HCT116 (cell line): ENCODE data around the gene B4GALNT3. TPM values are rescaled to one million over a fixed set of nuclear protein-coding genes. Genes with fewer than 3 reads are reported as not detected.

Source experiments
- ATAC-seq: fragments of 200-7000 bp; cut with Tn5 transposase; 2 replicates; pipeline ENCODE4 v1.9.1; 2020; ENCODE audit warnings: mild to moderate bottlenecking, moderate library complexity
- BruUV-seq: library from RNA; stranded (reverse); fragments of 400-500 nt; replicated peaks from 2 replicates; lab custom pipeline; 2021; lab: Mats Ljungman, UMichigan
- CTCF ChIA-PET: fragments of 300-600 bp; sonication (Branson Sonifier 250); formaldehyde crosslinking; loops from one replicate; lab custom pipeline; 2021; ENCODE audit warnings: antibody characterized with exemption; lab: Charles Lee
- POLR2A ChIA-PET: fragments of 300-600, 350-600 bp; sonication (Branson Sonifier 250); formaldehyde crosslinking; loops from one replicate; lab custom pipeline; 2021; ENCODE audit warnings: antibody characterized with exemption; lab: Charles Lee
- RAD21 ChIA-PET, 2 experiments: fragments of 300-600 bp; sonication (Branson Sonifier 250); formaldehyde crosslinking; loops; one replicate each; lab custom pipeline; 2023; ENCODE audit warnings: low total read pairs in 2 of 2; ENCODE audit not compliant: uncharacterized antibody in 2 of 2, unreplicated experiment in 2 of 2, low non-redundant PET in 1 of 2; lab: Charles Lee
- DNase-seq: peaks from one replicate; pipeline ENCODE4 v3.0.0-alpha.2; 2010; ENCODE audit warnings: low read depth, low spot score
- H2AFZ ChIP-seq: fragments of 200-600 bp; shearing (Covaris generic), sonication (generic); 2 replicates; pipeline ENCODE4 v1.6.1; 2017; ENCODE audit warnings: low read depth, mixed run types, mixed read lengths, antibody characterized with exemption, low read length; ENCODE audit not compliant: poor library complexity, severe bottlenecking
- H3K27ac ChIP-seq: 2 replicates; pipeline ENCODE4 v1.5.1; 2012; ENCODE audit warnings: low read depth, low read length
- H3K27me3 ChIP-seq: fragments of 200-600 bp; sonication (generic); 2 replicates; pipeline ENCODE4 v1.6.1; 2016; ENCODE audit warnings: mixed run types, low read length, mixed read lengths; ENCODE audit not compliant: insufficient read depth
- H3K36me3 ChIP-seq, 2 experiments: fragments of 200-500 bp in 1 of 2; fragments of 200-600 bp in 1 of 2; sonication (Bioruptor generic) in 1 of 2; sonication (generic) in 1 of 2; 2 replicates each; pipeline versions ENCODE4 v1.5.1 to v1.6.1; 2014 to 2016; ENCODE audit warnings: low read length in 2 of 2, inconsistent platforms in 1 of 2, mixed read lengths in 1 of 2, mixed run types in 1 of 2; ENCODE audit not compliant: insufficient read depth in 2 of 2, control insufficient read depth in 1 of 2
- H3K4me1 ChIP-seq, 2 experiments: fragments of 200-600 bp in 1 of 2; sonication (generic) in 1 of 2; 2 replicates each; pipeline versions ENCODE4 v1.5.1 to v1.6.1; 2012 to 2017; ENCODE audit warnings: low read length in 2 of 2, inconsistent platforms in 1 of 2, mild to moderate bottlenecking in 1 of 2, mixed read lengths in 1 of 2, mixed run types in 1 of 2, moderate library complexity in 1 of 2; ENCODE audit not compliant: insufficient read depth in 2 of 2, control insufficient read depth in 1 of 2
- H3K4me2 ChIP-seq: fragments of 200-600 bp; sonication (generic); 2 replicates; pipeline ENCODE4 v1.6.1; 2017; ENCODE audit warnings: mixed run types, low read length, mixed read lengths
- H3K4me3 ChIP-seq, 2 experiments: fragments of 200-600 bp in 1 of 2; sonication (generic) in 1 of 2; replicated peaks in 1 of 2; 2 replicates each; pipeline ENCODE4 v1.5.1; 2011 to 2016; ENCODE audit warnings: low read length in 2 of 2, control low read depth in 1 of 2, low read depth in 1 of 2, mild to moderate bottlenecking in 1 of 2, mixed read lengths in 1 of 2, mixed run types in 1 of 2
- H3K79me2 ChIP-seq: fragments of 200-600 bp; sonication (generic); 2 replicates; pipeline ENCODE4 v1.6.1; 2017; ENCODE audit warnings: mild to moderate bottlenecking, mixed run types, low read length, moderate library complexity, mixed read lengths; ENCODE audit not compliant: insufficient read depth
- H3K9ac ChIP-seq: fragments of 200-600 bp; sonication (generic); 2 replicates; pipeline ENCODE4 v1.6.1; 2016; ENCODE audit warnings: low read length, mixed read lengths
- H3K9me2 ChIP-seq: fragments of 200-600 bp; sonication (generic), shearing (Covaris generic); 2 replicates; pipeline ENCODE4 v1.6.1; 2017; ENCODE audit warnings: mixed run types, mild to moderate bottlenecking, moderate library complexity; ENCODE audit not compliant: insufficient read depth
- H3K9me3 ChIP-seq, 2 experiments: fragments of 200-500 bp in 1 of 2; fragments of 200-600 bp in 1 of 2; sonication (Bioruptor generic) in 1 of 2; sonication (generic) in 1 of 2; 2 replicates each; pipeline ENCODE4 v1.6.1; 2014 to 2017; ENCODE audit warnings: low read length in 2 of 2, mixed read lengths in 2 of 2, inconsistent platforms in 1 of 2, low read depth in 1 of 2, mild to moderate bottlenecking in 1 of 2, mixed run types in 1 of 2, moderate library complexity in 1 of 2; ENCODE audit not compliant: control insufficient read depth in 1 of 2, insufficient read depth in 1 of 2
- H4K20me1 ChIP-seq: fragments of 200-600 bp; sonication (generic), shearing (Covaris generic); 2 replicates; pipeline ENCODE4 v1.6.1; 2017; ENCODE audit warnings: mixed run types, mild to moderate bottlenecking, moderate library complexity; ENCODE audit not compliant: insufficient read depth
- CBX3 ChIP-seq: IDR thresholded peaks from 2 replicates; pipeline ENCODE4 v1.6.1; 2012; ENCODE audit warnings: low read depth
- CEBPB ChIP-seq: IDR thresholded peaks from 2 replicates; pipeline ENCODE4 v1.6.1; 2012; ENCODE audit warnings: low read depth
- ELF1 ChIP-seq: IDR thresholded peaks from 2 replicates; pipeline ENCODE4 v1.6.1; 2012; ENCODE audit warnings: low read depth, borderline replicate concordance
- EZH2 ChIP-seq: fragments of 200-600 bp; sonication (generic); IDR thresholded peaks from 2 replicates; pipeline ENCODE4 v1.6.1; 2017; ENCODE audit warnings: antibody characterized with exemption, mixed run types
- EZH2phosphoT487 ChIP-seq: fragments of 200-600 bp; IDR thresholded peaks from 2 replicates; pipeline ENCODE4 v1.6.1; 2018; ENCODE audit warnings: antibody characterized with exemption, borderline replicate concordance
- FOSL1 ChIP-seq: IDR thresholded peaks from 2 replicates; pipeline ENCODE4 v1.6.1; 2012; ENCODE audit warnings: low read depth
- JUND ChIP-seq: IDR thresholded peaks from 2 replicates; pipeline ENCODE4 v1.6.1; 2012
- POLR2AphosphoS5 ChIP-seq: IDR thresholded peaks from 2 replicates; pipeline ENCODE4 v1.6.1; 2011; ENCODE audit warnings: mild to moderate bottlenecking, low read depth, low read length, moderate library complexity
- RAD21 ChIP-seq: IDR thresholded peaks from 2 replicates; pipeline ENCODE4 v1.6.1; 2012; ENCODE audit warnings: low read depth, mild to moderate bottlenecking
- SIN3A ChIP-seq: IDR thresholded peaks from 2 replicates; pipeline ENCODE4 v1.6.1; 2012; ENCODE audit warnings: low read depth
- SP1 ChIP-seq: IDR thresholded peaks from 2 replicates; pipeline ENCODE4 v1.6.1; 2012; ENCODE audit warnings: low read depth
- ZNF274 ChIP-seq: fragments of 200-500 bp; sonication (Bioruptor generic); IDR thresholded peaks from 2 replicates; pipeline ENCODE4 v1.6.1; 2014; ENCODE audit warnings: mild to moderate bottlenecking, low read depth, low read length, inconsistent platforms
- intact Hi-C: fragments of 100-400 bp; cut with micrococcal nuclease; formaldehyde crosslinking; loops from 2 replicates; pipeline ENCODE4 v1.10.0; 2022
- total RNA-seq: library from RNA; stranded (reverse); gene quantifications from one replicate; pipeline ENCODE4 v1.2.1, GENCODE V29; 2021; ENCODE audit not compliant: unreplicated experiment
- TF ChIP-seq, protein P1 (sequence below), 3 experiments: fragments of 200-600 bp in 1 of 3; sonication (generic) in 1 of 3; IDR thresholded peaks in 2 of 3; conservative IDR thresholded peaks in 1 of 3; 2 replicates each; pipeline ENCODE4 v1.5.1; 2012 to 2017; ENCODE audit warnings: low read depth in 2 of 3, low read length in 2 of 3, antibody characterized with exemption in 1 of 3, borderline replicate concordance in 1 of 3, control low read depth in 1 of 3, mild to moderate bottlenecking in 1 of 3, mixed read lengths in 1 of 3, mixed run types in 1 of 3, moderate library complexity in 1 of 3; ENCODE audit not compliant: insufficient read depth in 1 of 3
- TF ChIP-seq, protein P2 (sequence below): IDR thresholded peaks from 2 replicates; pipeline ENCODE4 v1.6.1; 2012; ENCODE audit warnings: low read depth
- TF ChIP-seq, protein P3 (sequence below): IDR thresholded peaks from 2 replicates; pipeline ENCODE4 v1.6.1; 2012

Gene B4GALNT3
- total RNA-seq, 1 experiment from 2014 or later: 18.2 TPM

DNA sequence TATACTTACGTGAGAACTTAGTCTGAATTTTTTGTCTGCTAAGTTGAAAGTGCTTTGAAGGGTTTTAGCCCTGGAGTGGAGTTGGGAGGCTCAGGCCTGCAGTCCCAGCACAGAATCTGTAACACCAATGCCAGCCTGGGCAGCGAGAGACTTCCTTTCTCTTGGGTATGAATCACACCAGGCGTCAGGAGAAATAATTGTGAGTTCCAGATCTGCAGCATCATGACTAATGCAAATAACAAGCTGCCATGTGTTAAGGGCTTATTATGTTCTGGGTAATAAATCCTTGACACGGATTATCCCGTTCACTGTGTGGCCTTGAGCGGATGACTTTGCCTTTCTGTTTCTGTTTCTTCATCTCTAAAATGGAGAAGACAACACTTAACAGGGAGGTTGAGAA lies 70.6 kb downstream of the B4GALNT3 start:
- Histone ChIP-seq H3K27me3 (no peaks in the 10 kb centered on the region), H3K9me3 (peaks cover 5 to 7% of the 10 kb centered on the region in 2 experiments; a peak in 2 of 4 replicates), H3K9ac (no peak overlapping the region), H3K9me2 (no peaks in the 10 kb centered on the region), H3K4me1 (no peaks in the 10 kb centered on the region), H3K4me2 (no peak overlapping the region), H2AFZ (no peak overlapping the region), H3K36me3 (no peaks in the 10 kb centered on the region), H4K20me1 (no peaks in the 10 kb centered on the region), H3K4me3 (no peak overlapping the region), H3K79me2 (no peaks in the 10 kb centered on the region), H3K27ac (no peak overlapping the region)
- ATAC-seq (no peak), DNase-seq (no peak)
- no peak for TF ChIP-seq EZH2phosphoT487
- TF ChIP-seq, protein P1, sequence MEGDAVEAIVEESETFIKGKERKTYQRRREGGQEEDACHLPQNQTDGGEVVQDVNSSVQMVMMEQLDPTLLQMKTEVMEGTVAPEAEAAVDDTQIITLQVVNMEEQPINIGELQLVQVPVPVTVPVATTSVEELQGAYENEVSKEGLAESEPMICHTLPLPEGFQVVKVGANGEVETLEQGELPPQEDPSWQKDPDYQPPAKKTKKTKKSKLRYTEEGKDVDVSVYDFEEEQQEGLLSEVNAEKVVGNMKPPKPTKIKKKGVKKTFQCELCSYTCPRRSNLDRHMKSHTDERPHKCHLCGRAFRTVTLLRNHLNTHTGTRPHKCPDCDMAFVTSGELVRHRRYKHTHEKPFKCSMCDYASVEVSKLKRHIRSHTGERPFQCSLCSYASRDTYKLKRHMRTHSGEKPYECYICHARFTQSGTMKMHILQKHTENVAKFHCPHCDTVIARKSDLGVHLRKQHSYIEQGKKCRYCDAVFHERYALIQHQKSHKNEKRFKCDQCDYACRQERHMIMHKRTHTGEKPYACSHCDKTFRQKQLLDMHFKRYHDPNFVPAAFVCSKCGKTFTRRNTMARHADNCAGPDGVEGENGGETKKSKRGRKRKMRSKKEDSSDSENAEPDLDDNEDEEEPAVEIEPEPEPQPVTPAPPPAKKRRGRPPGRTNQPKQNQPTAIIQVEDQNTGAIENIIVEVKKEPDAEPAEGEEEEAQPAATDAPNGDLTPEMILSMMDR (IDR thresholded peaks at IDR 0.05 in 2 of 3, conservative IDR thresholded peaks at IDR 0.05 in 1 of 3; ENCODE audit: borderline replicate concordance in 1 of 3, insufficient read depth in 1 of 3, low read depth in 2 of 3, low read length in 2 of 3): no peak
- no peak for TF ChIP-seq SP1
- no peak for TF ChIP-seq FOSL1
- no peak for TF ChIP-seq RAD21
- TF ChIP-seq JUND: no peak
- no peak for TF ChIP-seq CBX3
- TF ChIP-seq, protein P2, sequence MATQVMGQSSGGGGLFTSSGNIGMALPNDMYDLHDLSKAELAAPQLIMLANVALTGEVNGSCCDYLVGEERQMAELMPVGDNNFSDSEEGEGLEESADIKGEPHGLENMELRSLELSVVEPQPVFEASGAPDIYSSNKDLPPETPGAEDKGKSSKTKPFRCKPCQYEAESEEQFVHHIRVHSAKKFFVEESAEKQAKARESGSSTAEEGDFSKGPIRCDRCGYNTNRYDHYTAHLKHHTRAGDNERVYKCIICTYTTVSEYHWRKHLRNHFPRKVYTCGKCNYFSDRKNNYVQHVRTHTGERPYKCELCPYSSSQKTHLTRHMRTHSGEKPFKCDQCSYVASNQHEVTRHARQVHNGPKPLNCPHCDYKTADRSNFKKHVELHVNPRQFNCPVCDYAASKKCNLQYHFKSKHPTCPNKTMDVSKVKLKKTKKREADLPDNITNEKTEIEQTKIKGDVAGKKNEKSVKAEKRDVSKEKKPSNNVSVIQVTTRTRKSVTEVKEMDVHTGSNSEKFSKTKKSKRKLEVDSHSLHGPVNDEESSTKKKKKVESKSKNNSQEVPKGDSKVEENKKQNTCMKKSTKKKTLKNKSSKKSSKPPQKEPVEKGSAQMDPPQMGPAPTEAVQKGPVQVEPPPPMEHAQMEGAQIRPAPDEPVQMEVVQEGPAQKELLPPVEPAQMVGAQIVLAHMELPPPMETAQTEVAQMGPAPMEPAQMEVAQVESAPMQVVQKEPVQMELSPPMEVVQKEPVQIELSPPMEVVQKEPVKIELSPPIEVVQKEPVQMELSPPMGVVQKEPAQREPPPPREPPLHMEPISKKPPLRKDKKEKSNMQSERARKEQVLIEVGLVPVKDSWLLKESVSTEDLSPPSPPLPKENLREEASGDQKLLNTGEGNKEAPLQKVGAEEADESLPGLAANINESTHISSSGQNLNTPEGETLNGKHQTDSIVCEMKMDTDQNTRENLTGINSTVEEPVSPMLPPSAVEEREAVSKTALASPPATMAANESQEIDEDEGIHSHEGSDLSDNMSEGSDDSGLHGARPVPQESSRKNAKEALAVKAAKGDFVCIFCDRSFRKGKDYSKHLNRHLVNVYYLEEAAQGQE: no peak
- TF ChIP-seq POLR2AphosphoS5: no peak
- no peak for TF ChIP-seq CEBPB
- TF ChIP-seq ELF1: no peak
- no peak for TF ChIP-seq ZNF274
- no peak for TF ChIP-seq SIN3A
- no peak for TF ChIP-seq EZH2
- TF ChIP-seq, protein P3, sequence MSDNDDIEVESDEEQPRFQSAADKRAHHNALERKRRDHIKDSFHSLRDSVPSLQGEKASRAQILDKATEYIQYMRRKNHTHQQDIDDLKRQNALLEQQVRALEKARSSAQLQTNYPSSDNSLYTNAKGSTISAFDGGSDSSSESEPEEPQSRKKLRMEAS: no peak
- no TSS peak for BruUV-seq
- CTCF ChIA-PET: no interaction called here
- POLR2A ChIA-PET: no interaction called here
- RAD21 ChIA-PET: no interaction called here
- intact Hi-C loops: no loop called here
